Prostate gland (tissue), 2 donors: Measurements from ENCODE around the gene RCN2. TPM values are rescaled to one million over a fixed set of nuclear protein-coding genes. Genes with fewer than 3 reads are reported as not detected.

ENCODE experiments used
- DNase-seq: peaks from one replicate; pipeline ENCODE4 v3.0.0-alpha.2; 2019; ENCODE audit warnings: low spot score
- H3K27ac ChIP-seq, 2 donors: fragments of 200-600 bp; sonication (generic); 2 replicates each; pipeline ENCODE4 v1.5.1; 2017 to 2019
- H3K27me3 ChIP-seq: fragments of 200-600 bp; sonication (generic); replicated peaks from 2 replicates; pipeline ENCODE4 v1.5.1; 2019; ENCODE audit not compliant: insufficient read depth
- H3K36me3 ChIP-seq, 2 donors: fragments of 200-600 bp; sonication (generic); 1 replicate in 1 of 2; 2 replicates in 1 of 2; pipeline versions ENCODE4 v1.5.1 to v1.8.1; 2017 to 2019
- H3K4me1 ChIP-seq: fragments of 200-600 bp; sonication (generic); replicated peaks from 2 replicates; pipeline ENCODE4 v1.5.1; 2019
- H3K4me3 ChIP-seq, 2 donors: fragments of 200-600 bp; sonication (generic); 2 replicates each; pipeline ENCODE4 v1.5.1; 2017 to 2019
- H3K9me3 ChIP-seq: fragments of 200-600 bp; sonication (generic); 2 replicates; pipeline ENCODE4 v1.5.1; 2017
- POLR2A ChIP-seq: fragments of 450-650 bp; IDR thresholded peaks from one replicate; pipeline ENCODE4 v1.6.1; 2016; ENCODE audit warnings: antibody characterized with exemption, mild to moderate bottlenecking
- POLR2AphosphoS5 ChIP-seq: sonication (generic); formaldehyde crosslinking; IDR thresholded peaks from one replicate; pipeline ENCODE4 v1.6.1; 2017; ENCODE audit warnings: antibody characterized with exemption
- WGBS: methylation state at CpG from one replicate; pipeline ENCODE4 v1.1.5; 2018; 5-methylcytosine and 5-hydroxymethylcytosine counted together
- intact Hi-C: fragments of 100-400 bp; cut with DNase I; formaldehyde crosslinking; loops from one replicate; pipeline ENCODE4 v1.14.2; 2022
- small RNA-seq, 2 donors: library from RNA; depleted of rRNA; stranded (forward); fragments of <200 nt; gene quantifications; one replicate each; pipeline ENCODE3, GENCODE V24; 2016
- total RNA-seq, 2 donors: library from RNA; depleted of rRNA; stranded (reverse); fragments of >200 nt; gene quantifications; one replicate each; pipeline ENCODE4 v1.1.0, GENCODE V29; 2016
- TF ChIP-seq, protein P1 (sequence below), 4 experiments: fragments of 200-600 bp in 2 of 4; fragments of 450-650 bp in 2 of 4; sonication (generic) in 2 of 4; IDR thresholded peaks; 1 replicate in 3 of 4; 2 replicates in 1 of 4; pipeline ENCODE4 v1.5.1; 2016 to 2019; ENCODE audit warnings: antibody characterized with exemption in 4 of 4, mild to moderate bottlenecking in 2 of 4, moderate library complexity in 2 of 4

Gene RCN2
- total RNA-seq, 2 donors from 2014 or later, result 31.4 to 49.5 TPM

DNA sequence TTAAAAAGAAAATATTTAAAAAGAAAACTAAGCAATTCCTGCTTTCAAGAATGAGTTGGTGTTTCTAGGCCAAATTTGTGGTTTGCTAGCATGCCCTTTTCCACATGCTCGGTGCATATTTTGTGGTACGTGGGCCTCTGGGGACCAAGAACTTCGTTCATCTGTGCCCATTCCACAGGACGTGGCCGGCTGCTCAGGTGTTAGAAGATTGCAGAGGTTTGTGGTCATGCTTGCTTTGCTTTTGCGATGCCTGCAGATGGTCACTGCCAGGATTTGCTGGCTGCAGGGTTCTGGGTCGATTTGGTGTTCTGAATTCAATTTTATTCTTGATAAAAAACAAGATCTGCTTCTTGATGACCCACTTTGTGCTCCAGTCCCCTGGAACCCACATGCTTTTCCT lies 70.9 kb downstream of the RCN2 start:
- 60% methylated on average over 7 of the region's 7 CpGs for WGBS
- intact Hi-C loops, result no loop called here
- no peak for DNase-seq
- H3K36me3 ChIP-seq, result no peaks in the 10 kb centered on the region
- no peak overlapping the region for H3K27ac ChIP-seq
- no peaks in the 10 kb centered on the region for H3K27me3 ChIP-seq
- H3K4me1 ChIP-seq, result no peaks in the 10 kb centered on the region
- no peaks in the 10 kb centered on the region for H3K9me3 ChIP-seq
- no peak for TF ChIP-seq POLR2A
- TF ChIP-seq, protein P1, sequence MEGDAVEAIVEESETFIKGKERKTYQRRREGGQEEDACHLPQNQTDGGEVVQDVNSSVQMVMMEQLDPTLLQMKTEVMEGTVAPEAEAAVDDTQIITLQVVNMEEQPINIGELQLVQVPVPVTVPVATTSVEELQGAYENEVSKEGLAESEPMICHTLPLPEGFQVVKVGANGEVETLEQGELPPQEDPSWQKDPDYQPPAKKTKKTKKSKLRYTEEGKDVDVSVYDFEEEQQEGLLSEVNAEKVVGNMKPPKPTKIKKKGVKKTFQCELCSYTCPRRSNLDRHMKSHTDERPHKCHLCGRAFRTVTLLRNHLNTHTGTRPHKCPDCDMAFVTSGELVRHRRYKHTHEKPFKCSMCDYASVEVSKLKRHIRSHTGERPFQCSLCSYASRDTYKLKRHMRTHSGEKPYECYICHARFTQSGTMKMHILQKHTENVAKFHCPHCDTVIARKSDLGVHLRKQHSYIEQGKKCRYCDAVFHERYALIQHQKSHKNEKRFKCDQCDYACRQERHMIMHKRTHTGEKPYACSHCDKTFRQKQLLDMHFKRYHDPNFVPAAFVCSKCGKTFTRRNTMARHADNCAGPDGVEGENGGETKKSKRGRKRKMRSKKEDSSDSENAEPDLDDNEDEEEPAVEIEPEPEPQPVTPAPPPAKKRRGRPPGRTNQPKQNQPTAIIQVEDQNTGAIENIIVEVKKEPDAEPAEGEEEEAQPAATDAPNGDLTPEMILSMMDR (IDR thresholded peaks at IDR 0.05), result no peak
- TF ChIP-seq POLR2AphosphoS5, result no peak
- H3K4me3 ChIP-seq, result no peak overlapping the region

DNA sequence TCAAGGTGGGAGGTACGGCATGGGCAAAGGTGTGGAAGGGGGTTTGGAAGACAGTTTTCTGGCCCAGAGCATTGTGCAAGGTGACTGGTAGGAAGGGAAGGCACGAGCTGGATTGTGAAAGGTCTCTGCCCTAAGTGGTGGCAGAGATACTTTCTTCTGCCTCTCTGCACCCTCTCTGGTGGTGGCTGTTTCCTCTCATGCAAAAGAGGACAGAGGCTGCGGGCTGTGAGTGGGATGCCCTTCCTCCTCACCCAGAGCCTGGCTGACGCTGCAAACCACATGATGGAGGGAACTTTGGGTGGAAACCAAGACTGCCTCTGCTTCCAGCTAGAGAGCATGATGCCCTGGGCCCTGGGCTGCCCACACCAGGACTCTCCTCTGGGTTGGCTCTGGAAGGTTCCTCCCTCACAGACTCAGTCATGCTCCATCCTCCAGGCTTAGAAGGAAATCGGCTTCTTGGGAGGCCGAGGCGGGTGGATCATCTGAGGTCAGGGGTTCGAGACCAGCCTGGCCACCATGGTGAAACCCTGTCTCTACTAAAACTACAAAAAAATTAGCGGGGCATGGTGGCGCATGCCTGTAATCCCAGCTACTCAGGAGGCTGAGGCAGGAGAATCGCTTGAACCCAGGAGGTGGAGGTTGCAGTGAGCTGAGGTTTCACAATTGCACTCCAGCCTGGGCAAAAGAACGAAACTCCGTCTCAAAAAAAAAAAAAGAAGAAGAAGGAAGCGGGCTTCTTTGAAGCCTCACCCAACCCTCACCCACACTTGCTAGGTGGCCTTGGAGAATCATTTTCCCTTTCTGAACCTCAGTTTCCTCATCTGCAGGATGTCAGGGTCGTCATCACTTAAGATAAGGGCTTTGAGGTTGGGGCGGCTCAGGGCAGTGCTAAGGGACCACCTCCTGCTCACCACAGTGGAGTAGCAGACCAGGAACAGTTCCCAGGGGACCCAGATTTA lies 71.7 kb downstream of the RCN2 start:
- 84% methylated on average over 16 of the region's 16 CpGs for WGBS

More for the DNA sequence above, 71.7 kb downstream of the RCN2 start:
- Histone ChIP-seq H3K27ac (no peak overlapping the region), H3K4me1 (no peaks in the 10 kb centered on the region), H3K4me3 (no peak overlapping the region), H3K27me3 (no peaks in the 10 kb centered on the region), H3K9me3 (no peaks in the 10 kb centered on the region), H3K36me3 (no peaks in the 10 kb centered on the region)
- no peak for DNase-seq
- intact Hi-C loops, result no loop called here
- TF ChIP-seq POLR2AphosphoS5 (no peak), POLR2A (no peak)
- TF ChIP-seq, protein P1 (IDR thresholded peaks at IDR 0.05), result no peak

Small RNA genes within 50 kb of the gene (small RNA-seq; reads per million reads assigned to genes)
- 0 reads per million in 2 donors for gene RN7SL278P

Other genes with a start within 250 kb of the RCN2 start
- 10 to 100 TPM; 19.1 to 38.9 TPM for gene SCAPER, start 26.4 kb upstream of the RCN2 start, total RNA-seq
- 1 to 10 TPM; 2.1 to 7.0 TPM for gene PSTPIP1, start 63.4 kb downstream of the RCN2 start, total RNA-seq
- 100 to 1,000 TPM; 234 to 238 TPM for gene TSPAN3, start 139.4 kb downstream of the RCN2 start, total RNA-seq